SK-N-SH treated with all-trans-retinoic acid at 6 μM for 48 hours (cell line): ENCODE results near the gene WWP2.

ENCODE experiments used
- ATAC-seq: fragments of 200-7000 bp; cut with Tn5 transposase; 3 replicates; pipeline ENCODE4 v1.9.1; 2020; ENCODE audit warnings: mild to moderate bottlenecking, moderate library complexity
- ARNTL ChIP-seq: fragments of 450-650 bp; formaldehyde crosslinking; IDR thresholded peaks from 2 replicates; pipeline ENCODE4 v1.5.0; 2020; ENCODE audit warnings: low read depth, mild to moderate bottlenecking, moderate library complexity, borderline replicate concordance
- BACH2 ChIP-seq: fragments of 250-450 bp; sonication (Bioruptor Pico); IDR thresholded peaks from 2 replicates; pipeline ENCODE4 v1.9.0; 2021; ENCODE audit warnings: mild to moderate bottlenecking, borderline replicate concordance
- CREB5 ChIP-seq: fragments of 250-450 bp; sonication (Bioruptor Pico); IDR thresholded peaks from 2 replicates; pipeline ENCODE4 v1.5.1; 2020; ENCODE audit warnings: low read depth, mild to moderate bottlenecking, moderate library complexity
- CSRNP3 ChIP-seq: fragments of 250-450 bp; sonication (Bioruptor Pico); IDR thresholded peaks from 2 replicates; pipeline ENCODE4 v1.5.1; 2021; ENCODE audit warnings: mild to moderate bottlenecking, moderate library complexity
- ESRRG ChIP-seq: fragments of 250-450 bp; sonication (Bioruptor Pico); IDR thresholded peaks from 2 replicates; pipeline ENCODE4 v1.6.1; 2021; ENCODE audit warnings: mild to moderate bottlenecking
- GLIS3 ChIP-seq: fragments of 250-450 bp; sonication (Bioruptor Pico); IDR thresholded peaks from 2 replicates; pipeline ENCODE4 v1.5.0; 2020; ENCODE audit warnings: mild to moderate bottlenecking, moderate library complexity
- ISL1 ChIP-seq: fragments of 250-450 bp; sonication (Bioruptor Pico); IDR thresholded peaks from 2 replicates; pipeline ENCODE4 v2.1.2; 2022; ENCODE audit warnings: mild to moderate bottlenecking, moderate library complexity
- OSR1 ChIP-seq: fragments of 250-450 bp; sonication (Bioruptor Pico); IDR thresholded peaks from 2 replicates; pipeline ENCODE4 v1.8.0; 2022; ENCODE audit warnings: moderate library complexity, mild to moderate bottlenecking, inconsistent platforms
- PPARA ChIP-seq: fragments of 250-450 bp; sonication (Bioruptor Pico); IDR thresholded peaks from 2 replicates; pipeline ENCODE4 v1.5.0; 2020; ENCODE audit warnings: mild to moderate bottlenecking, borderline replicate concordance
- RARB ChIP-seq: fragments of 250-450 bp; sonication (Bioruptor Pico); IDR thresholded peaks from 2 replicates; pipeline ENCODE4 v1.8.0; 2021; ENCODE audit warnings: mild to moderate bottlenecking, moderate library complexity
- SNAI2 ChIP-seq: fragments of 250-450 bp; sonication (Bioruptor Pico); IDR thresholded peaks from 2 replicates; pipeline ENCODE4 v1.5.0; 2020; ENCODE audit warnings: mild to moderate bottlenecking, moderate library complexity
- TCF4 ChIP-seq: fragments of 250-450 bp; sonication (Bioruptor Pico); IDR thresholded peaks from 2 replicates; pipeline ENCODE4 v1.8.0; 2021; ENCODE audit warnings: mild to moderate bottlenecking, moderate library complexity, borderline replicate concordance
- TOX ChIP-seq: fragments of 250-450 bp; sonication (Bioruptor Pico); IDR thresholded peaks from 2 replicates; pipeline ENCODE4 v1.8.0; 2021; ENCODE audit warnings: mild to moderate bottlenecking, moderate library complexity, borderline replicate concordance
- TSHZ2 ChIP-seq: fragments of 250-450 bp; sonication (Bioruptor Pico); IDR thresholded peaks from 2 replicates; pipeline ENCODE4 v1.5.0; 2020; ENCODE audit warnings: mild to moderate bottlenecking, moderate library complexity
- ZC3H10 ChIP-seq: fragments of 250-450 bp; sonication (Bioruptor Pico); IDR thresholded peaks from 2 replicates; pipeline ENCODE4 v1.5.1; 2021; ENCODE audit warnings: mild to moderate bottlenecking, moderate library complexity
- ZFP3 ChIP-seq: fragments of 250-450 bp; sonication (Bioruptor Pico); IDR thresholded peaks from 2 replicates; pipeline ENCODE4 v1.5.0; 2020; ENCODE audit warnings: mild to moderate bottlenecking, moderate library complexity
- ZFP30 ChIP-seq: fragments of 450-650 bp; formaldehyde crosslinking; IDR thresholded peaks from 2 replicates; pipeline ENCODE4 v1.5.0; 2022; ENCODE audit warnings: mild to moderate bottlenecking, moderate library complexity
- ZNF565 ChIP-seq: fragments of 450-650 bp; formaldehyde crosslinking; conservative IDR thresholded peaks from 2 replicates; pipeline ENCODE4 v1.5.0; 2020; ENCODE audit warnings: low read depth, mild to moderate bottlenecking, moderate library complexity
- ZNF70 ChIP-seq: fragments of 450-650 bp; formaldehyde crosslinking; IDR thresholded peaks from 2 replicates; pipeline ENCODE4 v1.5.0; 2020; ENCODE audit warnings: mild to moderate bottlenecking, moderate library complexity

Gene WWP2

GRCh38 chr16:69763599-69763942 lies 1.4 kb downstream of the WWP2 start:
- no peak for ATAC-seq
- no peak for TF ChIP-seq ZNF565
- TF ChIP-seq SNAI2 (CRISPR knock-in tag), result no peak
- TF ChIP-seq GLIS3 (CRISPR knock-in tag), result no peak
- TF ChIP-seq CREB5 (CRISPR knock-in tag), result no peak
- no peak for TF ChIP-seq ZFP30 (CRISPR knock-in tag)
- no peak for TF ChIP-seq PPARA (CRISPR knock-in tag)

- ATAC-seq, result no peak
- TF ChIP-seq CSRNP3 (CRISPR knock-in tag) (no peak), BACH2 (CRISPR knock-in tag) (no peak), RARB (CRISPR knock-in tag) (no peak), ZFP30 (CRISPR knock-in tag) (no peak), ESRRG (CRISPR knock-in tag) (no peak), ISL1 (CRISPR knock-in tag) (no peak), ZFP3 (no peak)
These were observed 5.5 kb downstream of the WWP2 start for GRCh38 chr16:69767459-69768229.

GRCh38 chr16:69768666-69769065 lies 6.5 kb downstream of the WWP2 start:
- TF ChIP-seq TOX (CRISPR knock-in tag), result no peak
- no peak for TF ChIP-seq ZNF70 (CRISPR knock-in tag)
- no peak for TF ChIP-seq CREB5 (CRISPR knock-in tag)
- no peak for TF ChIP-seq ARNTL (CRISPR knock-in tag)
- no peak for TF ChIP-seq GLIS3 (CRISPR knock-in tag)
- TF ChIP-seq PPARA (CRISPR knock-in tag), result no peak
- TF ChIP-seq TCF4 (CRISPR knock-in tag), result no peak
- TF ChIP-seq RARB (CRISPR knock-in tag), result no peak
- no peak for TF ChIP-seq ISL1 (CRISPR knock-in tag)
- no peak for TF ChIP-seq TSHZ2 (CRISPR knock-in tag)
- no peak for TF ChIP-seq SNAI2 (CRISPR knock-in tag)
- ATAC-seq, result no peak

- TF ChIP-seq CREB5 (CRISPR knock-in tag), result no peak
These were observed 7.3 kb downstream of the WWP2 start for GRCh38 chr16:69769404-69769803.

GRCh38 chr16:69771651-69771967 lies 9.5 kb downstream of the WWP2 start:
- no peak for ATAC-seq
- TF ChIP-seq ZC3H10 (CRISPR knock-in tag), result no peak
- no peak for TF ChIP-seq CREB5 (CRISPR knock-in tag)
- no peak for TF ChIP-seq GLIS3 (CRISPR knock-in tag)
- TF ChIP-seq TSHZ2 (CRISPR knock-in tag), result no peak
- TF ChIP-seq CSRNP3 (CRISPR knock-in tag), result no peak
- no peak for TF ChIP-seq OSR1 (CRISPR knock-in tag)
- TF ChIP-seq ISL1 (CRISPR knock-in tag), result no peak
- TF ChIP-seq ARNTL (CRISPR knock-in tag), result no peak
- TF ChIP-seq RARB (CRISPR knock-in tag), result no peak

More at GRCh38 chr16:69769404-69769803, 7.3 kb downstream of the WWP2 start:
- ATAC-seq, result no peak
